Fibroblast of skin of right biceps (primary cell): ENCODE measurements around the gene FUBP3.
"Not testable (repeated sequence)": the region's sequence is repeated elsewhere in the genome, so short reads cannot be mapped to it uniquely, and the experiment has no call there.

ENCODE experiments used
- DNase-seq: peaks from one replicate; pipeline ENCODE4 v3.0.0-alpha.2; 2013

Gene FUBP3

GRCh38 chr9:130556396-130557076, 22.8 kb upstream of the FUBP3 start:
- DNase-seq = no peak

- DNase-seq = no peak
These were observed 22.3 kb upstream of the FUBP3 start for GRCh38 chr9:130557077-130557468.

- no peak for DNase-seq
These were observed 18.3 kb upstream of the FUBP3 start for GRCh38 chr9:130561056-130561455.

- not testable (repeated sequence) for DNase-seq
These were observed 16.9 kb upstream of the FUBP3 start for GRCh38 chr9:130562525-130562924.

- no peak for DNase-seq
These were observed 15.6 kb upstream of the FUBP3 start for GRCh38 chr9:130563797-130564196.

- DNase-seq = no peak
These were observed 13.6 kb upstream of the FUBP3 start for GRCh38 chr9:130565792-130566191.

GRCh38 chr9:130570208-130570607, 9.2 kb upstream of the FUBP3 start:
- DNase-seq = peak; percentile 9

- DNase-seq = no peak
These were observed 3.9 kb upstream of the FUBP3 start for GRCh38 chr9:130575514-130575913.

- no peak for DNase-seq
These were observed 3.2 kb upstream of the FUBP3 start for GRCh38 chr9:130576176-130576575.

- no peak for DNase-seq
These were observed 524 bp downstream of the FUBP3 start for GRCh38 chr9:130579738-130580463.

- DNase-seq = no peak
These were observed 2.4 kb downstream of the FUBP3 start for GRCh38 chr9:130581766-130582165.

GRCh38 chr9:130583271-130583670, 3.9 kb downstream of the FUBP3 start:
- DNase-seq = no peak

GRCh38 chr9:130587921-130588320, 8.5 kb downstream of the FUBP3 start:
- no peak for DNase-seq

- DNase-seq = no peak
These were observed 9.0 kb downstream of the FUBP3 start for GRCh38 chr9:130588416-130588815.

- no peak for DNase-seq
These were observed 10.4 kb downstream of the FUBP3 start for GRCh38 chr9:130589754-130590153.

GRCh38 chr9:130590305-130590704, 10.9 kb downstream of the FUBP3 start:
- no peak for DNase-seq

- no peak for DNase-seq
These were observed 13.6 kb downstream of the FUBP3 start for GRCh38 chr9:130593020-130593419.

- DNase-seq = no peak
These were observed 17.9 kb downstream of the FUBP3 start for GRCh38 chr9:130597228-130597627.

- no peak for DNase-seq
These were observed 18.8 kb downstream of the FUBP3 start for GRCh38 chr9:130598188-130598587.

GRCh38 chr9:130599625-130600024, 20.2 kb downstream of the FUBP3 start:
- no peak for DNase-seq

GRCh38 chr9:130601100-130601499, 21.7 kb downstream of the FUBP3 start:
- no peak for DNase-seq

- DNase-seq = no peak
These were observed 24.9 kb downstream of the FUBP3 start for GRCh38 chr9:130604295-130604694.

GRCh38 chr9:130606887-130607600, 27.7 kb downstream of the FUBP3 start:
- DNase-seq = peak; percentile 30
